ENCODE results near the gene PGAM2.

The PGAM2 gene

DNA sequence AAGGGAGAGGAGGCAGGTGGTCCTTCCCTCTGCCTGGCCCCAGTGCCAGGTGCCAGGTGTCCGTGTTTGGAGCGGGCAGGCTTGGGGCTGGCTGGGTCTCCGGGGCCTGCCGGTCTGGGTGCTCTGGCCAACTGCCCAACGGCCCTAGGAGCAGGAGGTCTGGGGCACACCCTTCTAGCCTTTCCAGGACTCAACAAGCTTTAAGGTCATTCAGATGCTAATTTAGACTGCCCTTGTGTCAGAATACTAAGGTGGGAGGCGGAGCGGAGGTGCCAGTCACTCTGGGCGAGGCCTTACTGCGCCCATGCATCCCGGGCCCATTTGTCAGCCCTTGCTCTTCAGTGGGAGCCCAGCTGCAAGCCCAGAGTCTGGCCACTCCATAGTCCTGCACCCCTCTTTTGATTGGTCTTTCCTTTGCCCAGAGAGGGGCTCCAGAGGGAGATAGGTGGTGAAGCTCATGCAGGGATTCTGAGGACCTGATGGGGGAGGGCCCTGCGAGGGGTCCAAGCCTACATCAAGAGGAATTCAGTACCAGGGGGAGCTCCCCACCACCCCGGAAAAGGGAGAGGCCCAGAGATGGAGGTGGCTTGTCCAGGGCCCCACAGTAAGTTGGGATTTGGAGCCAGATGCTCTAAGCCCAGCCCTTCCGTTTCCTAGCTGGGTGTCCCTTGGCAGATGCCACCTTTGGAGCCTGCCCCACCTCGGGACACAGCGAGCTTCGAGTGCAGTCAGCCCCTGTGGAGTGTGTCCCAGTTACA lies 1.3 kb downstream of the PGAM2 start:
- no peak for DNase-seq

DNA sequence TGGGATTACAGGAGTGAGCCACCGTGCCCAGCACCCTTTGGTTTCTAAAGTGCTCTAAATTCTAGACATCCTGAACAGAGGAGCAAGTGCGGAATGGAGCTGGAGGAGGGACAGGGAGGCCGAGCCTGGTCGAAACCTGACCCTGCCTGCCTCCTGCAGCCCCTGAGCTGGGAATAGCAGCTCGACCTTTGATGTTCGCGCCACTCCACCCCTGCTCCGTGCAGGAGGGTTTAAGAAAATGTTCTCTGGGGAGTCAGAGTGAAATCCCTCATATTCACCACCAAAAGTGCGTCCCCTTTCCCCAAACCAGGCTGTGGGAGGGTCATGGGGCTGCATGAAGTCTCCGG lies 1.8 kb downstream of the PGAM2 start:
- DNase-seq = no peak

GRCh38 chr7:44062903-44063295 lies 2.5 kb downstream of the PGAM2 start:
- DNase-seq = no peak

DNA sequence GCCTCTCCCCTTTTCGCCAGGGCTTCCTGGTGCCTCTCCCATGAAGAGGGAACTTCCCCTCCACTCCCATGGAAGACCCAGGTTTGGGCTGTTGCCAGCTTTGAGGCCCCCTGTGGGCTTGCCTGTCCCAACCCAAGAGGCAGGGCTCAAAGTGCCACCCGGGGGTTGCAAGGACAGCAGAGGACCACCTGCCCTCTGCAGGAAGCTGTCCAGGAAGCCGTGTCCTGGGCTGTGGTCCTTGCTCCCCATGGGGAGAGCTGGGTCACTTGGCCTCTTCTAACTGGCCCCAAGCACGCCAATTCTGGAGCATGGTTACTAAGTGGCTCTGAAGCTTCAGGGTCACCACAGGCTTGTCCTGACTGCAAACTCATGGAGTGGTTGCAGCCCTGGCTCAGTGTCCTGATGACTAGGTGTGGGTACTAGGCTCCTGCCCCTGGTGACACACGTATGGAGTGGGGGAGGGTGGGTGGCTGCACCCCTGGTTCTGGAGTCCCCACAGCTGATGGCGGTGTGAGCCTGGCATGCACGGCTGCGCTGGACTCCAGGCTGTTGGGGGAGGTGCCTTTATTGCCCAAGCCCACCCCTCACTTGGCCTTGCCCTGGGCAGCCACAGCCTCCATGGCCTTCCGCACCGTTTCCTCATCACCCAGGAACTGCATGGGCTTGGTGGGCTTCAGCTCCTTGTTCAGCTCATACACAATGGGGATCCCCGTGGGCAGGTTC lies 3.0 kb downstream of the PGAM2 start:
- DNase-seq = no peak

- DNase-seq = no peak
Observed at GRCh38 chr7:44061645-44062179, 3.7 kb downstream of the PGAM2 start.

GRCh38 chr7:44060948-44061644 lies 4.3 kb downstream of the PGAM2 start:
- no peak for DNase-seq

GRCh38 chr7:44060091-44060947 lies 5.0 kb downstream of the PGAM2 start:
- no peak for DNase-seq

DNA sequence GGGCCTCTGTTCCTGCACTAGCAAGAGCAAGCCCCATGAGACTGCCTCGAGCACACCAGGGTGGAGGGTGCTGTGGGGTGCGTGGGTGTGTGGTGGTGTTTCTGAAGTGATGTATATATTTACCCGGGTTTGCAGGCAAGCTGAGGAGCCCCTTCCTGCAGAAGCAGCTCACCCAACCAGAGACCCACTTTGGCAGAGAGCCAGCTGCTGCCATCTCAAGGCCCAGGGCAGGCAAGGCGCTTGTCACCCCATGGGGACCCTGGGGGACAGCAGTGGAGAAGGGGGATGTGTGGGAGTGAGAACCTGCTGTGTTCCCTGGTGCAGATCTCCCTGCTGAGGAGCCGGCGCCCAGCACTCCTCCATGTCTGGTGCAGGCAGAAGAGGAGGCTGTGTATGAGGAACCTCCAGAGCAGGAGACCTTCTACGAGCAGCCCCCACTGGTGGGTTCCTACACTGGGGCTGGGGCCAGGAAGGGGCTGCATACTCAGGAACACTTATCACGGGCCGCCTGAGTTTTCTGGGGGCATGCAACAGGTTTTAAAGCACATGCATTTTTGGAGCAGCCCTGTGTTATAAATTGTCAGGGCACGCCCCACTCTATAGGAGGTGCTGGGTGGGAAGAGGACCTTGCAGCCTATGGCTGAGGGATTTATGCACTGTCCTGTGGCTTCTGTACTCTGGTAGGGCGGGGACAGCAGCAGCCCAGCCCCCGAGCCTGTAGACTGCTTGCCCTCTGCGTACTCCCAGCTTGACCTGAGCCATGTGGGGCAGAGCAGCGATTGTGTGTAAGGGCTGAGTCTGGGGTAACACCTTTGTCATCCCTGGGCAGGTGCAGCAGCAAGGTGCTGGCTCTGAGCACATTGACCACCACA lies 5.9 kb downstream of the PGAM2 start:
- DNase-seq = no peak

DNA sequence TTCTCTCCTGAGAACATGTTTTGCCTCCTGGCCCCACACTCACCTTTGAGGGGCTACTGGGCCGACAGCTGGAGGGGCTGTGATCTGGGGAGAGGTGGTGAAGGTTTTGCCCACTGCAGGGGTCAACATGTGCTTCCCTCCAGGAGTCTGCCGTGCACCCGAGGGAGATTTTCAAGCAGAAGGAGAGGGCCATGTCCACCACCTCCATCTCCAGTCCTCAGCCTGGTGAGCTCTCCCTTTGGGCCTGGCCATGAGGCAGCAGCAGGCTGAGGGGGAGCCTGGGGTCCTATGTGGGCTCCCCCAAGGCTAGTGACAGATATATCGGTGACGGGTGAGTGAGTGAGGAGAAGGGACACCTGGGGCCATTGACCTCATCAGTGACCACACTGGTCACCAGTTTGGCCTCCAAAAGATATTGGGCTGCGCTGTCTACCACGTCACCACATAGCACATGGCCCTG lies 6.6 kb downstream of the PGAM2 start:
- no peak for DNase-seq

- no peak for DNase-seq
Observed at GRCh38 chr7:44057849-44058758, 7.3 kb downstream of the PGAM2 start.

GRCh38 chr7:44057181-44057848 lies 8.1 kb downstream of the PGAM2 start:
- no peak for DNase-seq

DNA sequence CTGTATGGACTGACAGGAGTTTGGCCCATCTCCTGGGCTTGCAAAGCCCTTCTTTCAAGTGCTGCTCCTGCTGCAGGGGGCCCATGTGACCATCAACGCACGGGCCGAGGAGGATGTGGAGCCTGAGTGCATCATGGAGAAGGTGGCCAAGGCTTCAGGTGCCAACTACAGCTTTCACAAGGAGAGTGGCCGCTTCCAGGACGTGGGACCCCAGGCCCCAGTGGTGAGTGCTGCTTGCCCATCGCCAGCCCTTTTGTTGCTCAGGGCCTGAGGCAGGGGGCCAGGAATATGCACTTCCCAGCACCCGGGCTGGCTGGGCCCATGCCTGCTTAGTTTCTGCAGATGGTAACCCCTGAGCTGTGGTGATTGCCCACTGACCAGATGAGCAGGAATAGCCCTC lies 8.7 kb downstream of the PGAM2 start:
- no peak for DNase-seq

GRCh38 chr7:44052771-44053365 lies 12.5 kb downstream of the PGAM2 start:
- DNase-seq = no peak

GRCh38 chr7:44051611-44052220 lies 13.7 kb downstream of the PGAM2 start:
- no peak for DNase-seq

DNA sequence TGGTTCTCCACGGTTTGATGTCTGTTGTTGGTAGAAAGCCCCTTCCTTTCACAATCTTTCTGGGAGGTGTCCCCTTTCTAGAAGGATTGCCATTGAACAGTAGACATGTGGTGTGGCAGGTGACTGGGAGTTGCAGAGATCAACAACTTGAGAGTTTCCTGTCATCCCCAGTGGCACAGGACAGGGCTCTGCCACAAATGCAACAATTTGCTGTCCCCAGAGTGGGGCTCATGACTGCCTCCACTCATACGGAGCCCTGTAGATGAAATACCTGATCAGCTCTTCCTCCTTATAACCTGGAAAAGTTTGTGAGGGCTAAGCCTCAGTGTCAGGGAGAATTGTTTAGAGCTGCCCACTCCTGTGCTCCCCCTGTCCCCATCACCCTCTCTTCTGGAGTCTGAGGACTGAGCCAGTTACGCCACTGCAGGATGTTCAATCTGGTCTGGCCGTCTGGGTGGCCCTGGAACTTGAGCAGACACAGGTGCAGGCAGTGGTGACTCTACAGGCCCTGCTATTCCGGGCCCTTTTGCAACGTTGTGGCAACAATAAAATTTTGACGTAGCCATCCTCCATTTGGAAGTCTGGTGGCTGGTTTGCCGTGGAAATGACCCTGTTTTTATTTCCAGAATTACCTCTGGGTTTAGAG lies 14.3 kb downstream of the PGAM2 start:
- no peak for DNase-seq

GRCh38 chr7:44050121-44050914 lies 15.0 kb downstream of the PGAM2 start:
- no peak for DNase-seq

DNA sequence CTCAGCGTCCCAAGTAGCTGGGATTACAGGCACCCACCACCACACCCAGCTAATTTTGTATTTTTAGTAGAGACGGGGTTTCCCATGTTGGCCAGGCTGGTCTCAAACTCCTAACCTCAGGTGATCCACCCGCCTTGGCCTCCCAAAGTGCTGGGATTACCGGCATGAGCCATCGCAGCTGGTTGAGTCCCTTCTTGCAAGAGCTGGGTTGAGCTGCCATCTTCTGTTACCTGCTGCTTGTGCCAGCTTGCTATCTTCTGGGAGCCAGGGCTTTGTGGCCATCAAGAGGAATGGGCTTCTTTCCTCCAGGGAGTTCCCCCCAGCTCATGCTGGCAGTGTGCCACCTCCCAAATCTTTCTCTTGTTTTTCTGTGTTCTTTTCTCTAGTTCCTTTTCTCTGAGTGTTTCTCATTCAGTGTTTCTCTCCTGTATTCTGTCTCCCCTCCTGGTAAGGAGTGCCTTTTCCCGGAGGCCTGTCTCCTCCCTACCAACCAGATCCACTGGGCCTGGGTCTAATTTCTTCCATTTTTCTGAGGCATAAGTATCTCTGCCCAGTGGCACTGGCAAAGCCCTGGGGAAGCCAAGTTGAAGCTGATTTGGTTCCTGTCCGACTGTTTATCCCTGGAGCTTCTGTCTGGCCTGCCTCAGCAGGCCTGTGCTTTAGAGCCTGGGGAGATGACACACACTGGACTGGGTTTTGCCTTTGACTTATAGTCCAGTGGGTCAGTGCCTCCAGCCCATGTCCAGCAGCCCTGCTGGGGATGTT lies 17.2 kb downstream of the PGAM2 start:
- DNase-seq = no peak
